Adrenal gland (tissue), 5 donors: ENCODE results near the gene ARHGAP19.

Source experiments
- CTCF ChIP-seq, 6 experiments: fragments of 450-650 bp in 4 of 6; fragments of 200-600 bp in 2 of 6; sonication (generic) in 1 of 6; IDR thresholded peaks; 1 replicate in 5 of 6; 2 replicates in 1 of 6; pipeline versions ENCODE4 v1.5.1 to v1.8.0; 2016 to 2021; ENCODE audit warnings: antibody characterized with exemption in 6 of 6, mild to moderate bottlenecking in 2 of 6, moderate library complexity in 1 of 6
- POLR2A ChIP-seq, 2 donors: fragments of 450-650 bp; IDR thresholded peaks; one replicate each; pipeline ENCODE4 v1.6.1; 2017; ENCODE audit warnings: antibody characterized with exemption in 2 of 2, mild to moderate bottlenecking in 2 of 2, moderate library complexity in 1 of 2
- donor health status: DM: no; HTN: no; CAD: no.

DNA sequence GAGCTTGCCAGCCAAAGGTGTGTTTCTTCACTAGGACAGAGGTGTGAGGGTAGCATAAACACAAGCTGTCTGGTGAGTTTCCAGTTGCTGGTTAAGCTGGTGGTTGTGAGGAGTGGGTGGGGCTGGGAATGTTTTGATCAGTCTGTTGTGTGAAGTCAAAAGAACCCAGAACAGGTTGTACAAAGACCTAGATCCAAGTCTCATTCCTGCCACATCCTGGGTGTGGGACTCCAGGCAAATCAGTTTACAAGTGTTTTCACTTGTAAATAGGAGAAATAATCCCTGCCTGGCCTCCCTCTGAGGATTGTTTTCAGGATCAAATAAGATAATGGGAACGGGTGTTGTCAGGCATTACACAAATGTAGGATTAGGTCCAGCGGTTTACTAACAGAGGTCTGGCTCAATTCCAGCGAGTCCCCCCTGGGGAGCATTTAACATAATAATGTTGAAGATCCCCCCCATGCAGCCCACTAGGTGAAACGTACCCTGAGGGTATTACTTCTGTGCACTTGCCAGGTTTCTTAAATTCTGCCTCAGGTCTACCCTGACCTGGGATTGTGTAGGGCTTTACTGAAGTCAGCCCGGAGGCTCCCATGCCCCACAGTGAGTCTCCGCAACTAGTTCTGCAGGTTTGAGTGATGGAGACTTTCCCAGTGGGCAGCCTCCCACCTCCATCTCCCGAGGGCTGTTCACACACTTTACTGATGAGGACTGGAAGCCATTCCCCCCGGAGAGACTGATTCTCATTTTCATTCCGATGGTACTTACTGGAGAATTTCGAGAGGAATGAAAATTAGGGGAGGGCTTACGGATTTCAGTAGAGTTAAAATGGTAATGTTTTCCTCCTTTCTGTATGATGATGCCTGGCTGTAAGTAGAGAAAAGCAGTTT, 44.8 kb upstream of the ARHGAP19 start:
- TF ChIP-seq POLR2A (IDR thresholded peaks at IDR 0.05) (no peak), CTCF (IDR thresholded peaks at IDR 0.05) (no peak)
